Kidney glomerular epithelial cell (primary cell): ENCODE measurements around the gene ACSS3.
A peak's percentile ranks its signal among the peaks of the same experiment; 100 is the strongest.
"Not testable (repeated sequence)": the region's sequence is repeated elsewhere in the genome, so short reads cannot be mapped to it uniquely, and the experiment has no call there.

ENCODE experiments used
- DNase-seq: peaks from one replicate; lab custom pipeline; 2025; lab: John Stamatoyannopoulos, UW

The ACSS3 gene

GRCh38 chr12:81094718-81095360 is 17.0 kb downstream of the ACSS3 start:
- DNase-seq: no peak

- peak; percentile 41 for DNase-seq
Observed at GRCh38 chr12:81095501-81096232, 17.8 kb downstream of the ACSS3 start.

DNA sequence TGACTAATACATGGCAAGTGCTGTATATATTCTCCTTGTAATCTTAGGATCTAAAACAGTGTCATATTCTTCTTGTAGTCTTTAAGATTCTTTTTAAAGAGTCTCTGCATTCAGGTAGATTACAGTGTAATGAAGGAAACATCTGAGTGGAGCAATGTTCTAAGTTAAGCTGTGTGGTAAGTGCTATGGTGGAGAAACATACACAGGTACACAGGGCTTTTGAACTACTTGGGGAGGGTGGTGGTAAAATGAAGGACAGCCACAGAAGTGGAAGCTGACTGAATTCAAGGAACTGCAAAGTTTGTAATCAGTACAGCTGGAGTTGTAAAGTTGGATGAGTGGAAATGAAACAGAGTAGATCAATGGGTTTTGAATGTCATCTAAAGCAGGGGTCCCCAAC is 27.8 kb downstream of the ACSS3 start:
- no peak for DNase-seq

GRCh38 chr12:81114226-81114625 is 36.3 kb downstream of the ACSS3 start:
- DNase-seq: no peak

- DNase-seq: not testable (repeated sequence)
Observed at GRCh38 chr12:81119069-81119468, 41.2 kb downstream of the ACSS3 start.

DNA sequence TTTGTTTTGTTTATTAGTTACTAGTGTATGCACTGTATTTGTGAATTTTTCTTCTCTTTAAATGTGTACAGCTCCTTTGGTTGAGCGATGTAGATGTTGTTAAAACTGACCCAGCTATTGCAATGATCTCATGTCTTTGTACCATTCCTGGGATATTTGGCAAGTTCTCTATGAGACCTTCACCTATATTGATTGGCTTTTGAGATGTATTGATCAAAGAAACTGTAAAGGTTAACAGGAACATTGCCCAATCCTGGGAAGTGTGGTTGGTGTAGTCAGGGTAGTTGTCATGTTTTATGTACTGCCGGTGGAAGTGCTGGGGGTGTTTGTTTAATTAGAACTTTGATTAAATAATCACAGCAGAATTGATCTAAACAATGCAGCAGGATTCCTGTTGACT is 43.1 kb downstream of the ACSS3 start:
- no peak for DNase-seq

DNA sequence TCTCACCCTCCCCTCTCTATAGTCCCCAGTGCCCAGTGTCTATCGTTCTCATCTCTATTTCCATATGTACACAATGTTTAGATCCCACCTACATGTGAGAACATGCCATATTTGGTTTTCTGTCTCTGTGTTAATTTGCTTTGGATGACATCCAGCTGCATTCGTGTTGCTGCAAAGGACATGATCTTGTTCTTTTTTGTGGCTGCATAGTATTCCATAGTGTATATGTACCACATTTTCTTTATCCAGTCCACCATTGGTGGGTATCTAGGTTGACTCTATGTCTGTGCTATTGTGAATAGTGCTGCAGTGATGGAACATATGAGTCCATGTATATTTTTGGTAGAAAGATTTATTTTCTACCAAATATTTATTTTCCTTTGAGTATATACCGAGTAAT is 45.7 kb downstream of the ACSS3 start:
- DNase-seq: no peak

DNA sequence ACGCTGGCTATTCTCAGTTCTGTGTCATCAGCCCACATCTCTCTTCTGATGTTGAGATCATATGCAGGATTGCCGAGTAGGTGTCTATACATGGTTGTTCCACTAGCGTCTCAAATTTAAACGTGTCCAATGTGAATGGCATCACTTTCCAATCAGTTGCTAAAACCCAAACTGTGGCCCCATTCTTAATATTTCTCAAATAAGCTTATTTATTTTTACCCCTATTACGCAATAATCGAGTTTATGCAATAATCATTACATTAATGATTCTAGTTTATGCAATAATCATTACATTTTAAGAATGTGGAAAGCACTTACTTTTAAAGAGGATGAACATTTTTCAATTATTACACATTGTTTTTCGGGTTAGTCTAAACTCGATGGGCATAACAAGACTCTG is 47.8 kb downstream of the ACSS3 start:
- DNase-seq: no peak

GRCh38 chr12:81128930-81129554 is 51.2 kb downstream of the ACSS3 start:
- peak; percentile 34 for DNase-seq

- no peak for DNase-seq
Observed at GRCh38 chr12:81136519-81136918, 58.6 kb downstream of the ACSS3 start.

DNA sequence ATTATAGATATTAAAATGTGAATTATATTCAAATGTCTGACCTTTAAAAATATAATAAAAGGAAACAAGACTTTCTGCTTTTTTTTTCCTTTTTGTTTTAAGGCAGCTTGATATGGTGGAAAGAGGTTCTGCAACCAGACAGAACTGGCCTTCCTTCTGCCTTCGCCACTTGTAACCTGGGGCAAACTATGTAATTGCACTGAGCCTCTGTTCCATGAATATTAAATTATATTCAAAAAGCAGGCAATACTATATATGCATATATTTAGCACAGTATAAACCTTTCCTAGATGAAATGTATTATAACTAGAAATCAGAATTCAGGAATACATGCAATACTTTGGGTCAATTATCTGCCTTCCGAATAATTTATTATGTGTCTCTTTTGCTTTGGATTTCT is 59.9 kb downstream of the ACSS3 start:
- DNase-seq: no peak

- DNase-seq: no peak
Observed at GRCh38 chr12:81141217-81141616, 63.3 kb downstream of the ACSS3 start.

DNA sequence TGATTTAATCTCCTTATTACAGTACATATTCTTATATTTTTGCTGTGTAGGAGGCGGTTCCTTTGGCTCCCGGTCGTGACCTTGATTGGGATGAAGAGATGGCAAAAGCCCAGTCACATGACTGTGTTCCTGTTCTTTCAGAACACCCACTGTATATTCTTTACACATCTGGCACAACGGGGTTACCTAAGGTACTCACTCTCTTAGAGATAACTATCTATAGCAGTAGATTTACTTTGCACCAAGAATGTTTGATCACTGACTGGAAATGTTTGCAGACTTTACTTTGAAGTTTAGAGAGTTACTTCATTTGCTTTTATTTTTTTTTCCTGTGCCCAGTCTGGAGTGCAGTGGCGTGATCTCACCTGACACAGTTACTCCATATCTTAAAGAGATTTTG is 65.2 kb downstream of the ACSS3 start:
- no peak for DNase-seq

- no peak for DNase-seq
Observed at GRCh38 chr12:81146228-81147225, 68.6 kb downstream of the ACSS3 start.

- no peak for DNase-seq
Observed at GRCh38 chr12:81147292-81147919, 69.5 kb downstream of the ACSS3 start.

- DNase-seq: no peak
Observed at GRCh38 chr12:81150382-81150781, 72.5 kb downstream of the ACSS3 start.

DNA sequence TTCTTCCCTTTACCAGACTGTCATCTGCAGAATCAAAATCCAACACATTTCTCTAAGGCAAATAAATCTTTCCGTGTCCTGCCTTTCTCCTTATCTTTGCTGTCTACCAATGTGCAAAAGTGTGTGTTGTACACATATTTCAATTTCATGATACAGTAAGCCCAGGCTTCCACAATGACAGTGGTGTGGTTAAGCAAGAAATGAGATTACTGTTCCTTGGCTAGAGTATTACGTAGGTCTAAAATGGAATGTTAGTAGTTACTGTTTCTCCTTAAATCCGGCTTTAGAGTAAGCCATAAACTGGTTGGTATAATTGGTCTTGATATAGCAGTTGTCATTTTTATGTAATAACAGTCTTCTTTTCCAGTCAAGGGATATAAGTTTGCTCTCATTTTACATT is 82.0 kb downstream of the ACSS3 start:
- no peak for DNase-seq

- DNase-seq: no peak
Observed at GRCh38 chr12:81161680-81162079, 83.8 kb downstream of the ACSS3 start.

GRCh38 chr12:81162391-81163136 is 84.7 kb downstream of the ACSS3 start:
- DNase-seq: no peak

DNA sequence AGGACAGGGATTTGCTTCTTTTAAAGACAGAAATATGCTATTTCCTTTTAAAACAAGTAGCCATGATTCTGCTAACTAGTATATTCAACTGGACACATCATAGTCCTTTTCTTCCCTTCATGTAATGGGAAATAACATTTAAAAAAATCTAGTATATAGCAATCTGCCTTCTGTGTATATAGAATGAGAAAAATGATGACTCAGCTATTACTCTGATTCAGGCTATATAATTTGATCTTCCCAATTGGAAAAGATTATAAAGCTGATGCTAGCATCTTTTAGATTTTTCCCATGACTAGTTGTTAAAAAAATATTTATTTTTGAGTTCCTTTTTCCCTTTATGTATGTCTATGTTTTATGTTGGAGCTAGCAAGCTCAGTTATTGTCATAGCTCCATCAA is 86.9 kb downstream of the ACSS3 start:
- DNase-seq: no peak

DNA sequence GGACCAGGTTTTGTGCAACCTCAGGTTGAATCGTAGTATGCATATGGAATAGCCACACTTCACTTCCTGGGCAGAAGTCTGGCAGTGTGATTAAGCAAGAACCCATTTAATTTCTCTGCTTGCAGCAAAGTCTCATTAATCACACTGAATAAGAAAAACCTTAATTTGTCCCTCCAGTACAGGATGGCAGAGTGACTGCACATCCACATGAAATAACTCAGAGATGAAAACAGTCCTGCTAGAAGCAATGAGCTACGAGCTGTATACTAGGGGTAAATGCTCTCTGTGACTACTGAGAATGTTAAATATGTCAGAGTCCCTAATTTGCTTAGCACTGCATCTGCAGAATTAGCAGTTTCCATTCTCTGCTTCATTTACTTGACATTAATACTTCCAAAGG is 88.9 kb downstream of the ACSS3 start:
- DNase-seq: no peak
